Osteoblast (primary cell): Measurements from ENCODE around the gene SUCLG1. TPM values are rescaled to one million over a fixed set of nuclear protein-coding genes. Genes with fewer than 3 reads are reported as not detected.

Experiments
- DNase-seq: peaks from one replicate; pipeline ENCODE4 v3.0.0; 2011; ENCODE audit warnings: low spot score, mixed read lengths; ENCODE audit not compliant: insufficient read length; ENCODE audit errors: missing footprints
- H2AFZ ChIP-seq: 2 replicates; pipeline ENCODE4 v1.6.0; 2011; ENCODE audit warnings: mild to moderate bottlenecking, low read length
- H3K27ac ChIP-seq: 2 replicates; pipeline ENCODE4 v1.5.1; 2011; ENCODE audit warnings: mild to moderate bottlenecking, low read depth, low read length, moderate library complexity
- H3K27me3 ChIP-seq: 2 replicates; pipeline ENCODE4 v1.6.0; 2012; ENCODE audit warnings: mild to moderate bottlenecking, control low read depth, inconsistent platforms, low read length, moderate library complexity; ENCODE audit not compliant: insufficient read depth
- H3K36me3 ChIP-seq: 2 replicates; pipeline ENCODE4 v1.5.1; 2011; ENCODE audit warnings: mild to moderate bottlenecking, low read length, control low read depth, moderate library complexity; ENCODE audit not compliant: insufficient read depth
- H3K4me1 ChIP-seq: 2 replicates; pipeline ENCODE4 v1.5.1; 2011; ENCODE audit warnings: mild to moderate bottlenecking, low read length, control low read depth, moderate library complexity; ENCODE audit not compliant: insufficient read depth
- H3K4me2 ChIP-seq: 2 replicates; pipeline ENCODE4 v1.6.0; 2011; ENCODE audit warnings: mild to moderate bottlenecking, low read length; ENCODE audit not compliant: insufficient read depth
- H3K4me3 ChIP-seq: fragments of 200-600 bp; sonication (generic); 3 replicates; pipeline ENCODE4 v1.5.1; 2012; ENCODE audit warnings: mild to moderate bottlenecking, low read length, inconsistent platforms; ENCODE audit not compliant: insufficient read depth
- H3K79me2 ChIP-seq: 2 replicates; pipeline ENCODE4 v1.6.0; 2012; ENCODE audit warnings: mild to moderate bottlenecking, low read length, control low read depth, inconsistent platforms; ENCODE audit not compliant: insufficient read depth
- H3K9me3 ChIP-seq: 2 replicates; pipeline ENCODE4 v1.5.1; 2011; ENCODE audit warnings: low read depth, low read length, control low read depth
- H4K20me1 ChIP-seq: 2 replicates; pipeline ENCODE4 v1.6.0; 2012; ENCODE audit warnings: mild to moderate bottlenecking, low read length, control low read depth; ENCODE audit not compliant: insufficient read depth
- CTCF ChIP-seq: IDR thresholded peaks from 2 replicates; pipeline ENCODE4 v1.5.1; 2011; ENCODE audit warnings: mild to moderate bottlenecking, low read depth, low read length, moderate library complexity; ENCODE audit errors: extremely low read depth
- total RNA-seq: library from RNA; depleted of rRNA; stranded (reverse); fragments of >200 nt; gene quantifications from 2 replicates; pipeline ENCODE4 v1.2.3, GENCODE V29; 2012

SUCLG1 gene
- total RNA-seq, 1 donor: 45.2 TPM

GRCh38 chr2:84495539-84496146 lies 36.6 kb upstream of the SUCLG1 start:
- no peak overlapping the region for H3K27ac ChIP-seq
- no peak overlapping the region for H2AFZ ChIP-seq
- no peak overlapping the region for H3K4me2 ChIP-seq

GRCh38 chr2:84494070-84494469 lies 35.0 kb upstream of the SUCLG1 start:
- peak; percentile 11 for DNase-seq
- no peak for TF ChIP-seq CTCF
- H3K9me3 ChIP-seq: no peaks in the 10 kb centered on the region
- H3K36me3 ChIP-seq: no peaks in the 10 kb centered on the region
- H4K20me1 ChIP-seq: no peaks in the 10 kb centered on the region
- H3K79me2 ChIP-seq: no peaks in the 10 kb centered on the region
- H2AFZ ChIP-seq: peak overlapping the region; percentile 36
- peaks cover 9% of the 10 kb centered on the region for H3K4me1 ChIP-seq
- H3K4me2 ChIP-seq: peak overlapping the region; percentile 37
- H3K27me3 ChIP-seq: no peaks in the 10 kb centered on the region
- H3K27ac ChIP-seq: peak overlapping the region; percentile 76
- H3K4me3 ChIP-seq: no peak overlapping the region

More at GRCh38 chr2:84495539-84496146, 36.6 kb upstream of the SUCLG1 start:
- TF ChIP-seq CTCF: peak; percentile 61
- no peak for DNase-seq
- no peaks in the 10 kb centered on the region for H3K79me2 ChIP-seq
- H3K4me1 ChIP-seq: peaks cover 9% of the 10 kb centered on the region
- no peaks in the 10 kb centered on the region for H4K20me1 ChIP-seq
- peaks cover 5% of the 10 kb centered on the region for H3K27me3 ChIP-seq
- H3K9me3 ChIP-seq: no peaks in the 10 kb centered on the region
- no peak overlapping the region for H3K4me3 ChIP-seq
- no peaks in the 10 kb centered on the region for H3K36me3 ChIP-seq

GRCh38 chr2:84493514-84493913 lies 34.4 kb upstream of the SUCLG1 start:
- no peaks in the 10 kb centered on the region for H3K36me3 ChIP-seq
- H3K79me2 ChIP-seq: no peaks in the 10 kb centered on the region
- H4K20me1 ChIP-seq: no peaks in the 10 kb centered on the region
- H3K4me1 ChIP-seq: peaks cover 9% of the 10 kb centered on the region
- TF ChIP-seq CTCF: no peak
- DNase-seq: peak; percentile 57
- H3K27me3 ChIP-seq: no peaks in the 10 kb centered on the region
- H3K9me3 ChIP-seq: no peaks in the 10 kb centered on the region
- no peak overlapping the region for H3K4me3 ChIP-seq
- H3K27ac ChIP-seq: peak overlapping the region; percentile 76
- H2AFZ ChIP-seq: peak overlapping the region; percentile 36
- peak overlapping the region; percentile 37 for H3K4me2 ChIP-seq

GRCh38 chr2:84492571-84492970 lies 33.5 kb upstream of the SUCLG1 start:
- Histone ChIP-seq H3K4me2 (no peak overlapping the region), H3K27ac (no peak overlapping the region), H3K9me3 (no peaks in the 10 kb centered on the region), H4K20me1 (no peaks in the 10 kb centered on the region), H3K27me3 (no peaks in the 10 kb centered on the region), H3K4me1 (peaks cover 9% of the 10 kb centered on the region), H3K4me3 (no peak overlapping the region), H3K79me2 (no peaks in the 10 kb centered on the region), H3K36me3 (no peaks in the 10 kb centered on the region), H2AFZ (no peak overlapping the region)
- no peak for DNase-seq
- TF ChIP-seq CTCF: peak; percentile 33
